ENCODE results near the gene ADAMTS8.
"Not testable (repeated sequence)": the region's sequence is repeated elsewhere in the genome, so short reads cannot be mapped to it uniquely, and the experiment has no call there.

ADAMTS8 gene

GRCh38 chr11:130439876-130440275 lies 11.5 kb upstream of the ADAMTS8 start:
- no peaks in the 10 kb centered on the region for H3K36me3 ChIP-seq (replicated peaks; ENCODE audit: insufficient read depth, low read length)
- no peaks in the 10 kb centered on the region for H3K79me2 ChIP-seq (ENCODE audit: low read length)
- TF ChIP-seq EZH2 (optimal IDR thresholded peaks at IDR 0.05; ENCODE audit: low read depth, low read length) (no peak), EZH2phosphoT487 (IDR thresholded peaks at IDR 0.05; ENCODE audit: low read length) (no peak), CTCF (IDR thresholded peaks at IDR 0.05; ENCODE audit: low read length) (no peak)
- peaks cover 30% of the 10 kb centered on the region for H3K4me1 ChIP-seq (ENCODE audit: low read length)
- H3K9me3 ChIP-seq (replicated peaks; ENCODE audit: insufficient read depth, low read length): no peaks in the 10 kb centered on the region
- H3K9ac ChIP-seq (ENCODE audit: low read length): no peak overlapping the region
- DNase-seq: no peak
- H2AFZ ChIP-seq (ENCODE audit: low read length): no peak overlapping the region
- H4K20me1 ChIP-seq (ENCODE audit: insufficient read depth, low read length): no peaks in the 10 kb centered on the region
- H3K4me3 ChIP-seq (ENCODE audit: low read length): no peak overlapping the region
- no peak overlapping the region for H3K4me2 ChIP-seq (ENCODE audit: low read depth, low read length)
- H3K27me3 ChIP-seq (replicated peaks; ENCODE audit: insufficient read depth, low read length): no peaks in the 10 kb centered on the region
- H3K27ac ChIP-seq (ENCODE audit: low read length): no peak overlapping the region
- H3F3A ChIP-seq (ENCODE audit: insufficient read depth, low read length): no peaks in the 10 kb centered on the region
- no peaks in the 10 kb centered on the region for H3K9me2 ChIP-seq (replicated peaks; ENCODE audit: insufficient read depth, low read length)

- Histone ChIP-seq H4K20me1 (ENCODE audit: insufficient read depth, low read length) (no peaks in the 10 kb centered on the region), H3K27ac (ENCODE audit: low read length) (no peak overlapping the region), H3K9me2 (replicated peaks; ENCODE audit: insufficient read depth, low read length) (no peaks in the 10 kb centered on the region), H2AFZ (ENCODE audit: low read length) (peak overlapping the region; percentile 43), H3K79me2 (ENCODE audit: low read length) (no peaks in the 10 kb centered on the region), H3K36me3 (replicated peaks; ENCODE audit: insufficient read depth, low read length) (no peaks in the 10 kb centered on the region), H3K4me3 (ENCODE audit: low read length) (no peak overlapping the region), H3F3A (ENCODE audit: insufficient read depth, low read length) (no peaks in the 10 kb centered on the region), H3K4me1 (ENCODE audit: low read length) (peaks cover 30% of the 10 kb centered on the region), H3K27me3 (replicated peaks; ENCODE audit: insufficient read depth, low read length) (no peaks in the 10 kb centered on the region), H3K4me2 (ENCODE audit: low read depth, low read length) (peak overlapping the region; percentile 44), H3K9ac (ENCODE audit: low read length) (no peak overlapping the region), H3K9me3 (replicated peaks; ENCODE audit: insufficient read depth, low read length) (no peaks in the 10 kb centered on the region)
- peak; percentile 61 for DNase-seq
- TF ChIP-seq EZH2phosphoT487 (IDR thresholded peaks at IDR 0.05; ENCODE audit: low read length): no peak
Measured at GRCh38 chr11:130439160-130439519, 10.7 kb upstream of the ADAMTS8 start.

GRCh38 chr11:130438401-130439159 lies 10.2 kb upstream of the ADAMTS8 start:
- not testable (repeated sequence) for H3F3A ChIP-seq (ENCODE audit: insufficient read depth, low read length); H3K27ac ChIP-seq (ENCODE audit: low read length); H3K27me3 ChIP-seq (replicated peaks; ENCODE audit: insufficient read depth, low read length); H3K79me2 ChIP-seq (ENCODE audit: low read length); H3K36me3 ChIP-seq (replicated peaks; ENCODE audit: insufficient read depth, low read length); H3K9me2 ChIP-seq (replicated peaks; ENCODE audit: insufficient read depth, low read length); H3K9ac ChIP-seq (ENCODE audit: low read length); H4K20me1 ChIP-seq (ENCODE audit: insufficient read depth, low read length); DNase-seq; H3K4me3 ChIP-seq (ENCODE audit: low read length); H3K9me3 ChIP-seq (replicated peaks; ENCODE audit: insufficient read depth, low read length)
- Histone ChIP-seq H3K4me1 (ENCODE audit: low read length) (peaks cover 30% of the 10 kb centered on the region), H3K4me2 (ENCODE audit: low read depth, low read length) (peak overlapping the region; percentile 44), H2AFZ (ENCODE audit: low read length) (peak overlapping the region; percentile 43)

DNA sequence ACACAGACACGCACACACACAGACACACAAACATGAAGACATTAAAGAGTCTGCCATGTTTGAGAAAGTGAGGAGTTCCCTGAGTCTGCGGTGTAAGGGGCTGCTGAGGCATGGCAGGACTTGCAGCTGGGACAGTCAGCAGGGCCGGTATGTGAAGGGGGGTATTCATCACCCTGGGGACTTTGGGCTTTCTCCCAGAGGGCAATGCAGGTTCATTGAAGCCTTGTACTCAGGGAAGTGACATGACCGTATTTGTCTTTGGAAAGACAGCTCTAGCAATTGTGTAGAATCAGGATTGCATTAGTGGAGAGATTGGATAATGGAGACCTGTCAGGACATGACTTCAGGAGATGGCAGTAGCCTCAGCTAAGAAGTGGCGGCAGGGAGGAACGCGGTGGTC lies 9.4 kb upstream of the ADAMTS8 start:
- no peak overlapping the region for H3K27ac ChIP-seq (ENCODE audit: low read length)
- no peaks in the 10 kb centered on the region for H3K79me2 ChIP-seq (ENCODE audit: low read length)
- H3K36me3 ChIP-seq (replicated peaks; ENCODE audit: insufficient read depth, low read length): no peaks in the 10 kb centered on the region
- H4K20me1 ChIP-seq (ENCODE audit: insufficient read depth, low read length): no peaks in the 10 kb centered on the region
- no peak overlapping the region for H3K4me3 ChIP-seq (ENCODE audit: low read length)
- TF ChIP-seq EZH2 (optimal IDR thresholded peaks at IDR 0.05; ENCODE audit: low read depth, low read length) (no peak), CTCF (IDR thresholded peaks at IDR 0.05; ENCODE audit: low read length) (no peak), EZH2phosphoT487 (IDR thresholded peaks at IDR 0.05; ENCODE audit: low read length) (no peak)
- H3K27me3 ChIP-seq (replicated peaks; ENCODE audit: insufficient read depth, low read length): no peaks in the 10 kb centered on the region
- DNase-seq: no peak
- H3K9me2 ChIP-seq (replicated peaks; ENCODE audit: insufficient read depth, low read length): no peaks in the 10 kb centered on the region
- peaks cover 30% of the 10 kb centered on the region for H3K4me1 ChIP-seq (ENCODE audit: low read length)
- no peaks in the 10 kb centered on the region for H3K9me3 ChIP-seq (replicated peaks; ENCODE audit: insufficient read depth, low read length)
- no peak overlapping the region for H2AFZ ChIP-seq (ENCODE audit: low read length)
- H3K4me2 ChIP-seq (ENCODE audit: low read depth, low read length): no peak overlapping the region
- no peak overlapping the region for H3K9ac ChIP-seq (ENCODE audit: low read length)
- H3F3A ChIP-seq (ENCODE audit: insufficient read depth, low read length): no peaks in the 10 kb centered on the region

Measured in MM.1S (cell line).